HG03469 (cell line): ENCODE measurements around the gene CHKA.

Source experiments
- ATAC-seq: cut with Tn5 transposase; IDR thresholded peaks from one replicate; pipeline ENCODE4 v1.9.1; 2021; ENCODE audit warnings: mild to moderate bottlenecking, moderate library complexity, moderate number of reproducible peaks; ENCODE audit not compliant: unreplicated experiment

Gene CHKA

GRCh38 chr11:68048681-68049508, 72.3 kb downstream of the CHKA start:
- no peak for ATAC-seq

GRCh38 chr11:68047437-68048290, 73.5 kb downstream of the CHKA start:
- no peak for ATAC-seq

GRCh38 chr11:68044898-68045351, 76.3 kb downstream of the CHKA start:
- ATAC-seq, result no peak

GRCh38 chr11:68044145-68044813, 76.9 kb downstream of the CHKA start:
- no peak for ATAC-seq

- ATAC-seq, result no peak
Measured at GRCh38 chr11:68043349-68044144, 77.6 kb downstream of the CHKA start.

GRCh38 chr11:68043029-68043348, 78.2 kb downstream of the CHKA start:
- no peak for ATAC-seq

GRCh38 chr11:68042219-68043028, 78.8 kb downstream of the CHKA start:
- ATAC-seq, result no peak

- ATAC-seq, result no peak
Measured at GRCh38 chr11:68041617-68042218, 79.5 kb downstream of the CHKA start.

- ATAC-seq, result no peak
Measured at GRCh38 chr11:68040957-68041591, 80.1 kb downstream of the CHKA start.

- ATAC-seq, result no peak
Measured at GRCh38 chr11:68040101-68040956, 80.9 kb downstream of the CHKA start.

- no peak for ATAC-seq
Measured at GRCh38 chr11:68039526-68040086, 81.6 kb downstream of the CHKA start.

GRCh38 chr11:68038718-68039525, 82.3 kb downstream of the CHKA start, which contains the start of gene TCIRG1:
Gene TCIRG1, plus strand, starts transcription at chr11:68039025. Its CDS starts 2,247 bp downstream, at chr11:68041272.
- no peak for ATAC-seq

- ATAC-seq, result no peak
Measured at GRCh38 chr11:68038226-68038717, 82.9 kb downstream of the CHKA start.

GRCh38 chr11:68037411-68038225, 83.6 kb downstream of the CHKA start:
- no peak for ATAC-seq

- ATAC-seq, result no peak
Measured at GRCh38 chr11:68036717-68037239, 84.4 kb downstream of the CHKA start.
